GM19395 (cell line): Measurements from ENCODE around the gene TCF25.
"Not testable (repeated sequence)": the region's sequence is repeated elsewhere in the genome, so short reads cannot be mapped to it uniquely, and the experiment has no call there.

Source experiments
- ATAC-seq: cut with Tn5 transposase; IDR thresholded peaks from one replicate; pipeline ENCODE4 v1.9.1; 2021; ENCODE audit warnings: mild to moderate bottlenecking, moderate library complexity; ENCODE audit not compliant: unreplicated experiment

The TCF25 gene

DNA sequence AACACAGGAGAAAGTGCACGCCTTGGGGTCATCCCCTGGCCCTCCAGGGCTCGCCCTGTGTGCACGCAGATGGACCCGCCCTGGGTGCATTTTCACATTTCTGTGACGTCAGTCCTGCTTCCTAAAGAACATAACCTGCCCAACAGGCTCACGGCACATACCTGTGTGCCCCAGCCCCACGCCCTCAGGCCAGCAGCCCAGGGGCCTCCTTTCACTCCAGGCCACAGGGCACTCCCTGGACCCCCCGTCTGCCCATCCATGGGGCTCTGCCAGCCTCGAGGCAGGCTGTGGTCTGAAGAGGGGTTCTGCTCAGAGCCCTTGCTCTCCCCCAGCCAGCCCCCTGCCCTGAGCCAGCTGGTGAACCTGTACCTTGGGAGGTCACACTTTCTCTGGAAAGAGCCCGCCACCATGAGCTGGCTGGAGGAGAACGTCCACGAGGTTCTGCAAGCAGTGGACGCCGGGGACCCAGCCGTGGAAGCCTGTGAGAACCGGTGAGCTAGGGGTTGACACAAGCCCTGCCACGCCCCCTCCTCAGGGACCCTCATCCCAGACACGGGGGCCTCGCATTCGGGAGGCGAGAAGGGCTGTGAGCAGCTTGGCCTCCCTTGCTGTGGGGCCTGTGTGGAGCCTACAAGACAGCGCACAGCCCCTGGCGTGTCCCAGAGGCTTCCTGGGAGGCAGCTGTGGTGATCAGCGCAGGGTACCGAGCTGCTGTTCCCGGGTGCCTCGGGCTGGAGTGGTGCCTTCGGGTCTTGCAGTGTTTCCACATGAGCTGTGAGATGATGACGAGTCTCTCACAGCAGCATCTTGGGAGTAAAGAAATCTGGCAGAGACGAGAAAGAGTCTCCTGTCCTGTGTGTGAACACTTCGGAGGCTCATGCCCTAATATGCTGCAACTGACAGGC lies 31.5 kb downstream of the TCF25 start:
- no peak for ATAC-seq

DNA sequence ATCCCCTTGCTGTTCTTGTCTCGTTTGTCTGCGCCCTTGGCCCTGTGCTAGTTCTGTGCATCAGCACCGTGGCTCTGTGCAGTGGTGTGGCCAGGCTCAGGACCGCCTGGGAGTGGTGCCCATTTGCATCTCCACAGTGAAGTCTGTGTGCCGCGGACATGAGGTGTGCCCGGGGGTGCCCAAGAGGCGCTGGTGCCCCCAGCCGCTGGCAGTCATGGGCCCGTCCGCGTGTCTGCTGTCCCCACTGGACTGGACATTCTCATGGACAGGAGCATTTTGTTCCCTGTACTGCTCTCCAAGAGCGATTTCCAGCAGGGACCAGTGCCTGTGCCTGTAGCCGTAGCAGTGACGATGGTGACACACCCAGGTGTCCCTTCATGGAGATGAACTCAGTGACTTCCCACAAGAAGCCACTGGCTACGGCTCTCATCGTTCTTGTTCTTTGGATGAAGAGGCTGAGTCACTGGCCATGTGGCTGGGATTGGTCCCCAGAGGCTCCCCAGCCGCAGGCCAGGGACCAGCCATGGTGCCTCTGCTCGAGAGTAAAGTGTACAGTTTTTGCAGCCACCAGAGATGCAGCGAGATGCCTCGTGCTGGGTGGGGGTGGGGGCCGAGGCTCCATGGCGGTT lies 32.2 kb downstream of the TCF25 start:
- no peak for ATAC-seq

DNA sequence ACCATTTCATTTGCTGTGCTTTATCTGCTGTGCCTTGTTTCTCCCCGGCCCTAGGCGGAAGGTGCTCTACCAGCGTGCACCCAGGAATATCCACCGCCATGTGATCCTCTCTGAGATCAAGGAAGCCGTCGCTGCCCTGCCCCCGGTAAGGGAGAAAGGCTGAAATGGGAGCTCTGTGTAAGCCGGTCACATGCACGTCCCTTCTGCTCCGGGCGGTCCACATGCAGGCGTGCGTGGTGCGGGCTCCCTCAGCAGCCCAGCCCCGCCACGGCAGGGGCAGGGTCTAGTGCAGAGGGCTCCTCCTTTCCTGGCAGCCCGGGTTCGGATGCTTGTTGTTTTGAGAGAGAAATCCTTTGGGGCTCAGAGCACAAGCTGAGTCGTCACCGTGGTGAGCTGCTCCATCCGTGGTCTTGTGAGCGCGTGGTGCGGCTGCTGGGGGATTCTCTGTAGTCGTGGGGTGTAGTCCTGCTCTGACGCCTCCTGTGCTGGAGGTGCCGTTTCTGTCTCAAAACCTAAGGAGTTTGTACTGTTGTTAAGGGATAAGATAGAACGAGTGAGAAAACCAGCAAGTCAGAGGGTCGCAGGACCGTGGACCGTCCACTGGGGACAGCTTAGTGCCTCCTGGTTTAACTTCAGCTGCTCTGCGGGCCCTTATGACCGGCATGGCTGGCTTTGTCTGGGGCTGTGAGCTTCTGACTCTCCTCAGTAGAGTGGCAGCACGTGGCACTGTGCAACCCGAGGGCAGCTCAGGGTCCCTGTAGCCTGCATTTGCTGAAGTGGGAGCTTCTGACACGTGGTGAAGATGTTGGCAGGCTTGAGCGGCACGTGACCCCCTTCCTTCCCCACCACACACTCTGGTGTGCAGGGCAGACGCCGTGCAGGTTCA lies 33.0 kb downstream of the TCF25 start:
- no peak for ATAC-seq

DNA sequence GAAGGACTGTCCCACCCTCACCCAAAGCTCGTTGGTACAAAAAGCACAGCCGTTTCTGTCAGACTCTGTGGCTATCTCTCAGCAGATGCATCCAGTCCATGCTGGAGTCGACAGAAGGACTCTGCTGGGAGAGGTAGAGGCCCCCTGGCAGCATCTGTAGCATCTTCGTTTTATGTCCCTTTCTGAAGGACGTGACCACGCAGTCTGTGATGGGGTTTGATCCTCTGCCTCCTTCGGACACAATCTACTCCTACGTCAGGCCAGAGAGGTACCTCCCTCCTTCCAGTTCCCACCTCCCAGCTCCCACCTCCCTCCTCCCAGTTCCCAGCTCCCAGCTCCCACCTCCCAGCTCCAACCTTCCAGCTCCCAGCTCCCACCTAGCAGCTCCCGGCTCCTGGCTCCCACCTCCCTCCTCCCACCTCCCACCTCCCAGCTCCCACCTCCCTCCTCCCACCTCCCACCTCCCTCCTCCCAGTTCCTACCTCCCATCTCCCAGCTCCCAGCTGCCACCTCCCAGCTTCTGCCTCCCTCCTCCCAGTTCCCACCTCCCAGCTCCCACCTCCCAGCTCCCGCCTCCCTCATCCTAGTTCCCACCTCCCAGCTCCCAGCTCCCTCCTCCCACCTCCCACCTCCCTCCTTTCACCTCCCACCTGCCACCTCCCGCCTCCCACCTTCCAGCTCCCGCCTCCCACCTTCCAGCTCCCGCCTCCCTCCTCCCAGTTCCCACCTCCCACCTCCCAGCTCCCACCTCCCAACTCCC lies 33.8 kb downstream of the TCF25 start:
- ATAC-seq = no peak

DNA sequence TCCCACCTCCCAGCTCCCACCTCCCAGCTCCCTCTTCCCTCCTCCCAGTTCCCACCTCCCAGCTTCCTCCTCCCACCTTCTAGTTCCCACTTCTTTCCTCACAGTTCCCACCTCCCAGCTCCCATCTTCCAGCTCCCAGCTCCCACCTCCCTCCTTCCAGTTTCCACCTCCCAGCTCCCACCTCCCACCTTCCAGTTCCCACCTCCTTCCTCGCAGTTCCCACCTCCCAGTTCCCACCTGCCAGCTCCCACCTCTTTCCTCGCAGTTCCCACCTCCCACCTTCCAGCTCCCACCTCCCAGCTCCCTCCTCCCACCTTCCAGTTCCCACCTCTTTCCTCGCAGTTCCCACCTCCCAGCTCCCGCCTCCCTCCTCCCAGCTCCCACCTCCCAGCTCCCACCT lies 34.8 kb downstream of the TCF25 start:
- no peak for ATAC-seq

DNA sequence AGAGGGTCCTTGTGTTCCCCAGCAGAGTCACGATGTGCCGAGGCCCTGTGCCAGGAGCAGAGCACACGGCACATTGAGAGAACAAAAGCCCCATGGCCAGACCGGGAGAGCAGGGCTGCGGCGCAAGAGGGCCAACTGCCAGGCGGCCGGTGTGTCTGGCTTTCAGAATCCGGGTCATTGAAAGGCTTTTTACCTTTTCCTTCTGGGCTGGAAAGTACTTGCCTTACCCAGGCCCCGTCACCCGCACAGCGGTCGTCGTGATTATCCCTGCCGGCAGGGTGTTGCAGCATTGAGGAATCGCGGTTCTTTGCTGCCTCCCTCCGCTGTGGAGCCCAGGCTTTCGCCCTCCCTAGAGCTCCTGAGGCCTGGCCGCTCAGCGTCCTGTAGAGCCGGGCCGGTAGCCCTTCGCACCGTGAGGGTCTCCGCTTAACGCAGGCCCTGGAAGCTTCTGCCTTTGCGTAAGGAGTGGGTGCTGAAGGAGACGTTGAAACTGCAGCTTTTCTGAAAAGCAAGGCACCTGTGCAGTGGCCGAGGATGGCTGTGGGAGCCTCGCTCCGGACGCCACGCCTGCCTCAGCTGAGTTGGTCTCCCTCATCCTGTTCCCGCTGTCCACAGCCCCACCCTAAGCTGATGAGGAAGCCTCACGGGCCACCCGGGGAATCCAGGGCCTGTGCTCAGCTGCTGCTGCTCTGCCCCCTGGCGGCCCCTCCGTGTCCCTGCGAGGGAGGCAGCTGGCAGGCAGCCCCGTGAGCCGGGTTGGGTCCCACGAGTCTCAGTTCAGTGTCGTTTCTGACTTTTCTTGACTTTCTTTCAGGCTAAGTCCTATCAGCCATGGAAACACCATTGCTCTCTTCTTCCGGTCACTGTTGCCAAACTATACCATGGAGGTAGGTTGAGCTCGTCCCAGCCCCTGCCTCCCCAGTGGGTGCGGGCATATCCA lies 36.7 kb downstream of the TCF25 start:
- no peak for ATAC-seq

DNA sequence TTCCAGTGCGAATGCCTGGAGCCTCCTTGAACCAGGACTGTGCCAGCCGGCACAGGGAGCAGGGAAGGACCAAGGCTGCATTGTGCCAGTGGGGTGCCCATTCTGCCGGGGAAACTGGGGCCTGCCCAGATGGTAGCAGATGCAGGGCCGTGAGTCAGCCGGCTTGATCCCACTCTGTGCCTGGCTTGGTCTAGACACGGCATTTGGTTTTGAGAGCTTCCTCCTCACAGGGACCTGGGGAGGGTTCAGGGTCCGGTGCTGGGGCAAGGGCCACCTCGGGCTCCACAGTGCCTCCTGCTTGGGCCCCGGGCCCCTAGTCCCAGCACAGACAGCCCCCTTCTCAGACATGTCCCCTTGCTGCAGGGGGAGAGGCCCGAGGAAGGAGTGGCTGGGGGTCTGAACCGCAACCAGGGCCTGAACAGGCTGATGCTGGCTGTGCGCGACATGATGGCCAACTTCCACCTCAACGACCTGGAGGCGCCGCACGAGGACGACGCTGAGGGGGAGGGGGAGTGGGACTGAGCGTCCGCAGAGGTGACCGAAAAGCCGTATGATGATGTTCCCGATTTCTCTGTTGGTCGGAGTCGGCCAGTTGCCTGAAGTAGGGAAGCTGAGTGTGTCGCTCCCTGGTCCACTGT lies 37.4 kb downstream of the TCF25 start:
- no peak for ATAC-seq

DNA sequence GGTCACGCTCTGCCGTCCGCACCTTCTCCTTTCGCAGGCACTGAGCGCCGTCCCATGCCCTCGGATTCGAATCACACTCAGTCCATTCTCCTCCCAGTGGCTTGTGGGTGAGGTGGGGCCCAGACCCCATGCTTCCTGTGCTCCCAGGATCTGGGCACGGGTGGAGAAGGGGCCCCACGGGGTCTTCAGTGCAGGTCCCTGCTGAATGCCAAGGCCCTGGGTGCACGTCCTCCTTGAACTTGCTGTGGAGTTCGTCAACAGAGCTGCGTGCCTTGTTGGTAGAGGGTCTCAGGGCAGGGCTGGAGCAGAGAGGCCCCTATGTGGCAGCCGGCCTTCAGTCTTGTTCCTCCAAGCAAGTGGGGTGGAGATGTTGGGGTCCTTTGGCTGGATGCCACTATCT lies 38.0 kb downstream of the TCF25 start:
- no peak for ATAC-seq

DNA sequence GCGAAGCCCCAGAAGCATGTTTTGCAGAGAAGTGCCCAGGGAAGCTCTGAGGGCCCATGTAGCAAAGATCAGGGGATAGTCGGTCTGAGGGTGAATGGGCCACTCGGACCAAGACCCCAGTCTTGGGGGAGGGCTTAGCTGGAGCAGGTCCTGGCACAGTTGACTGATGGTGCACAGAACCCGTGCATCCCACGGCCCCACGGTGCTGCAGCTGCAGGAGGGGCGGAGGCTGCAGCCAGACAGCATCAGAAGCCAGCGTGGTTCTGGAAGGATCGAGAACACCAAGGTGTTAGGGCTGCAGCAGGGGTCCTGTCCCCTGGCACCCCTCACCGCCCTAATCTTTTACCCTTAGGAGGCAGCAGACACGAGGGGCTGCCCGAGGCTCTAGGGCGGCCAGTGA lies 38.8 kb downstream of the TCF25 start:
- ATAC-seq = no peak

DNA sequence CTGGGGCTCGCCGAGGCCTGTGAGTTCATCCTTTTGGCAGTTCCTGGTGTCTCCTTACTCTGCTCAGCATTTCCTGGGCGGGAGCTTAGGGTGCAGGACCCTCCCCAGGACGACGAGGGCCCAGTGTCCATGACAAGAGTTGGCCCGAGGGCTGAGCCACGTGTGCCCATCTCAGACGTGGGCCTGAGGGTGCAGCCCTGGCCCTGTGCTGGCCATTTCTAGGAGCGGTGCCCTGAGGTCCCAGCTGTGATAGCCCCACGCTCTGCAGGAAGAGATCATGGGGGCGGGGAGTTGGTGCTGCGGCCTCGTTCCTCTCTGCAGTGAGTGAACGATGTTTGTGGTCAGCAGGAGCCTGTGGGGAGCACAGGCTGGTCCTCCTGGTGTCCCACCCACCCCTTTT lies 39.2 kb downstream of the TCF25 start:
- ATAC-seq = no peak

DNA sequence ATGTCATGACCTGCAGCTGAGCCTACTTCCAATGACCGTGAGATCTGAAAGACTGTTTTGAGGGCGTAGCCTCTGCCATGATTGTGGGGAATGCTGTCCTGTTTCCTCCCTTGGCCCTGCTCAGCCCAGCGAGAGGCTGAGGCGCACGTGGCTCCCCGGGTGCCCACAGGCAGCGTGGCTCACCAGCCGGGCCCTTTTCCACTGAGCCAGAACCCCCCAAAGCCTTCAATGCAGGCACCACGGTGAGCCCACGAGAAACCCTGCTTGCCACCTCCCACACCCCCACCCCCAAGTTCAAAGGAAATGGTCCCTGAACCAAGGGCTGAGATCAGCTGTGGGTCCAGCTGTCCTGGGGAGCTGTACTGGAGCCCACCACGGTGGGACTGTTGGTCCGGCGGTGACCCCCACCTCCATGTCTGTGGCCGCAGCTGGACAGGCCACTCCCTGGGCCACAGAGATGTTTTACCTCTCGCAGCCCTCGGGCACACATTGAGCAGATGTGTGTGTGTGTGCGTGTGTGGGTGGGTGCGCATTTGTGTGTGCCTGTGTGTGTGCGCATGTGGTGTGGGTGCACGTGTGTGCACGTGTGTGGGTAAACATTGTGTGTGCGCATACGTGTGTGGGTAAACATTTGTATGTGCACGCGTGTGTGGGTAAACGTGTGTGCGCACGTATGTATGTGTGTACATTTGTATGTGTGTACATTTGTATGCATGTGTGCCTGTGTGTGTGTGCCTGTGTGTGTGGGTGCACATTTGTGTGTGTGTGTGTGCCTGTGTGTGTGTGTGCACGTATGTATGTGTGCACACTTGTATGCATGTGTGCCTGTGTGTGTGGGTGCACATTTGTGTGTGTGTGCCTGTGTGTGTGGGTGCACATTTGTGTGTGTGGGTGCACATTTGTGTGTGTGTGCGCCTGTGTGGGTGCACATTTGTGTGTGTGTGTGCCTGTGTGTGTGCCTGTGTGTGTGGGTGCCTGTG lies 40.3 kb downstream of the TCF25 start:
- ATAC-seq = no peak

DNA sequence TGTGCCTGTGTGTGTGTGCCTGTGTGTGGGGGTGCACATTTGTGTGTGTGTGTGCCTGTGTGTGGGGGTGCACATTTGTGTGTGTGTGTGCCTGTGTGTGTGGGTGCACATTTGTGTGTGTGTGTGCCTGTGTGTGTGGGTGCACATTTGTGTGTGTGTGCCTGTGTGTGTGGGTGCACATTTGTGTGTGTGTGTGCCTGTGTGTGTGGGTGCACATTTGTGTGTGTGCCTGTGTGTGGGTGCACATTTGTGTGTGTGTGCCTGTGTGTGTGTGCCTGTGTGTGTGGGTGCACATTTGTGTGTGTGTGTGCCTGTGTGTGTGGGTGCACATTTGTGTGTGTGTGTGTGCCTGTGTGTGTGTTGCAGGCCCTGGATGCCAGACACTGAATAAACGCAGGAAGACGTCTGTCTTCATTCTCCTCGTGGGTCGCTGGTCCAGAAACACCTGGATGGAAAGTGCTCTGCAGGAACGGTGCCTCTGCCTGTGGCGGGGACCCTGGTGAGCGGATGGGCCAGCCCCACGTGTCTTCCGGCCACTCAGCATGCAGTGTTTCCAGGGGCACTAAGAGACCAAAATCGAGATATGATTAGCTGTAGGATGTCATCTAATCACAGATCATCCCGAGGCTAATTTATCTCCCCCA lies 41.4 kb downstream of the TCF25 start:
- not testable (repeated sequence) for ATAC-seq

DNA sequence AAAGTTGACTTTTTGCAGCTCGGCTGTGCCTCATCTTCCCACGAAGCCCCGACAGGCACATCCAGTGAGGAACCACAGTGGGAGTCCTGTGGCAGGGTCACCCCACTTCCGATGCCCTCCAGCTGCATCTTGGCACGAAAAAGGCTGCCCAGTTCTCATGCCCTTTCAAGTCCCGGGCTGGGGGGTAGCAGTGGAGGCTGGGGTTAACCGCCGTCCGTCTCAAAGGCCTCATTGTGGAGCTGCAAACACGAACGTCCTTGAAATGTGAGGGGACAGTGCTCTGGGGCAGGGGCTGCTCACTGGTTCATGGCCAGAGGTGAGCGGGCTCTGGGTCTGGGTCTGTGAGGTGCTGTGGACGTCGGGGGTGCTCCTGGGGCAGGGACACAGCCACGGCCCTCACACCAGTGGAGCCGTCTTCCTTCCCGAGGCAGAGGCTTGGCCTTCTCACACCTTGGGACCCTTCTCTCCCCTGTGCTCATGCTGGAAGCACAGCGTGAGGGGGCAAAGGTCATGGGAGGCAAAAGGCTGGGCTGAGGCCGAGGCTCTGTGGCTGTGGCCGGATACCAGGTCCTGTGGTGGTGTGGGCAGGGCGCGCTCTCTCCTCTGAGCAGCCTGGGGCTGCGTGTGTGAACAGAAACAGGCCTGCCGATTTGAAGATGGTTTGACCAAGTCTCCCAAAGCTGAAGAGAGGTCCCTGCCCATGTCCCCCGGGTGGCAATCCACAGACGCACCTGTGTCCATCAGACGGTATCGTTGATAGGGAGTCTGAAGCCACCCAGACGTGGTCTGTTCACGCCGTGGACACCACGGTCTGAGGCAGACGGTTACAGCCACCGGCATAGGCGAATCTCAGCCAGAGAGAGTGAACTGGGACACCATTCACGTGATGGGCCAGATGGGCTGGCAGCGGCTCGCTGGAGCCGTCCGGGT lies 42.2 kb downstream of the TCF25 start:
- no peak for ATAC-seq

DNA sequence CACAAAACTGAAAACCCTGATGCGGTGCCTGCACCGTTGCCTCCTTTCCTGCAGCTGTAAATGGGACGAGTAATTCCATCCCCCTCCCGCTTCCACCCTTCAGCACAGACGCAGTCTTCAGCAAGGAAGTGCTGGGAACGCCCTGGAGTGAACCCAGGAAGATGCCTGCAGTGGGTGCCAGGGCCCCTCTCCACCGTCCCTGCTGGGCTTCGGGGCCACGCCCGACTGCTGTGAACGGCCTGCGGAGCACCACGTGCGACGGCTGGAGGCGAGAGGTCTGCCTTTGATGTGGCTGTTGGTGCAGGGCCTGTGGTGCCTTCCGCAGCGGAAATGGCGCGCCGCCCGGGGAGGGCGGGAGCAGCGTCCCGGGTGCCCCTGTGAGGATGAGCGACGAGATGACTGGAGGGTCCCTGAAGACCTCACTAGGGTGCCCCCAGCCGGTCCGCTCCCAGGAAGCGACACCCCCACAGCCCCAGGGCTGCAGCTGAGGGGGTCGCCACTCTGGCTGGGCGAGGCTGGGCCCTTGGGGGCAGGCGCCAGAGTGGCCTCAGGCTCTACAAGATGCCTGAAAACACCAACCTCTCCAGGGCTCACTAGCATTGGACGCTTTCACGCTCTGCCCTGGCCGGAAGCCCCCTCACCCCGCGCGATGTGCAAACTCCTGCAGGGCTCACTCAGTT lies 44.5 kb downstream of the TCF25 start:
- ATAC-seq = peak; percentile 71

DNA sequence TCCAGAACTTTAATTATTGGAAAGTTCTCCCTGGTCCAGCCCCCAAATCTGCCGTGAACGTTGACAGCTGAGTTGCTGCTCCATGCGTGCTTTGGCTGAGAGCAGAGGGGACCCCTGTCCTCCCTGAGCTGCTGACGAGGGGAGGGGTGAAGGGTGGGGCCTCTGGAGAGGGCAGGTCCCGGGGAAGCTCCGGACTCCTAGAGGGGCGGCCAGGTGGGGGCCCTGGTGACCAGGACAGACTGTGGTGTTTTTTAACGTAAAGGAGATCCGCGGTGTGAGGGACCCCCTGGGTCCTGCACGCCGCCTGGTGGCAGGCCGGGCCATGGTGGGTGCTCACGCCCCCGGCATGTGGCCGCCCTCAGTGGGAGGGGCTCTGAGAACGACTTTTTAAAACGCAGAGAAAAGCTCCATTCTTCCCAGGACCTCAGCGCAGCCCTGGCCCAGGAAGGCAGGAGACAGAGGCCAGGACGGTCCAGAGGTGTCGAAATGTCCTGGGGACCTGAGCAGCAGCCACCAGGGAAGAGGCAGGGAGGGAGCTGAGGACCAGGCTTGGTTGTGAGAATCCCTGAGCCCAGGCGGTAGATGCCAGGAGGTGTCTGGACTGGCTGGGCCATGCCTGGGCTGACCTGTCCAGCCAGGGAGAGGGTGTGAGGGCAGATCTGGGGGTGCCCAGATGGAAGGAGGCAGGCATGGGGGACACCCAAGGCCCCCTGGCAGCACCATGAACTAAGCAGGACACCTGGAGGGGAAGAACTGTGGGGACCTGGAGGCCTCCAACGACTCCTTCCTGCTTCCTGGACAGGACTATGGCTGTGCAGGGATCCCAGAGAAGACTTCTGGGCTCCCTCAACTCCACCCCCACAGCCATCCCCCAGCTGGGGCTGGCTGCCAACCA lies 45.3 kb downstream of the TCF25 start, which contains the start of gene MC1R:
TSS of gene MC1R (plus strand) at position 410 of the 895 bp plus-strand sequence. CDS start at position 807, 397 bp downstream.
- peak; percentile 22 for ATAC-seq
